ENCODE results near the gene KRTAP10-7.

- TF ChIP-seq, protein P1, sequence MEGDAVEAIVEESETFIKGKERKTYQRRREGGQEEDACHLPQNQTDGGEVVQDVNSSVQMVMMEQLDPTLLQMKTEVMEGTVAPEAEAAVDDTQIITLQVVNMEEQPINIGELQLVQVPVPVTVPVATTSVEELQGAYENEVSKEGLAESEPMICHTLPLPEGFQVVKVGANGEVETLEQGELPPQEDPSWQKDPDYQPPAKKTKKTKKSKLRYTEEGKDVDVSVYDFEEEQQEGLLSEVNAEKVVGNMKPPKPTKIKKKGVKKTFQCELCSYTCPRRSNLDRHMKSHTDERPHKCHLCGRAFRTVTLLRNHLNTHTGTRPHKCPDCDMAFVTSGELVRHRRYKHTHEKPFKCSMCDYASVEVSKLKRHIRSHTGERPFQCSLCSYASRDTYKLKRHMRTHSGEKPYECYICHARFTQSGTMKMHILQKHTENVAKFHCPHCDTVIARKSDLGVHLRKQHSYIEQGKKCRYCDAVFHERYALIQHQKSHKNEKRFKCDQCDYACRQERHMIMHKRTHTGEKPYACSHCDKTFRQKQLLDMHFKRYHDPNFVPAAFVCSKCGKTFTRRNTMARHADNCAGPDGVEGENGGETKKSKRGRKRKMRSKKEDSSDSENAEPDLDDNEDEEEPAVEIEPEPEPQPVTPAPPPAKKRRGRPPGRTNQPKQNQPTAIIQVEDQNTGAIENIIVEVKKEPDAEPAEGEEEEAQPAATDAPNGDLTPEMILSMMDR (IDR thresholded peaks at IDR 0.05): no peak
- no peak for TF ChIP-seq POLR2A (IDR thresholded peaks at IDR 0.05)
Measured at GRCh38 chr21:44632067-44632466, 31.7 kb downstream of the KRTAP10-7 start.

All from right lobe of liver (tissue), 4 donors.